ENCODE data around the gene POLR3E. TPM values are rescaled to one million over a fixed set of nuclear protein-coding genes. Genes with fewer than 3 reads are reported as not detected.

Gene POLR3E
- total RNA-seq, 4 donors from 2014 or later: 21.5 to 57.2 (median 37.7) TPM

DNA sequence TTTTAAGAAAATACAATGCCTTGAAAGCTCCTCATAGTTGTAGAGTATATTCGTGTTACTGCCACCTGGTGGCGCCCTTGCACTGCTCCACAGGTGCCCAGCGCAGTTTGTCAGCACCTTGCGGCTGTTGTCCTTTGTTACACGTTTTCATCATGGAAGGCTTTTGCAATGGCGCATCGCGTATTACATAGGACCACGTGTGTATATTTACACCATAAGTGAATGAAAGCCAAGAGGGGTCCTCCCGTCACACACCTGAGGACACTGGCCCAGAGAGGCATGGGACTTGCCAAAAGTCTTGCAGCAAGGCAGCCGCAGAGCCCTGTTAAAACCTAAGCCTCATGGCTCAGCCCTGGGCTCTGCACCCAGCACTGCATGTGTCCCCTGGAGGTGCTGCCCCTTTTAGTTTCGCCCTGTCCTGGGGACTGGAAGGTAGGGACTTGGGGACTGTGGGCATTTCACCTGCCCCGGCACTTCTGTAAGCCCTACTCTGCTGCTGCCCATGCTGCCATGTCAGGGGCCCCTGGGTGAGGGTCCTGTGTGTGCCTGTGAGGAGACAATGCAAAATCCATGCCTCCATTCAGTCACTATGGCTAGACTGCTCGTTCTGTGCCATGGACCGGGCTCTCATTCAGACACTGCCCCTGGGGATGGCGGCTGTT is 24.3 kb downstream of the POLR3E start:
- intact Hi-C loops (cut with DNase I): no loop called here
- no peaks in the 10 kb centered on the region for H3K27me3 ChIP-seq
- peaks cover 37 to 100% (median 50%) of the 10 kb centered on the region in 3 donors for H3K36me3 ChIP-seq
- DNase-seq: no peak
- H3K27ac ChIP-seq: peak overlapping the region in 1 of 4 donors; percentile 21
- TF ChIP-seq, protein P1, sequence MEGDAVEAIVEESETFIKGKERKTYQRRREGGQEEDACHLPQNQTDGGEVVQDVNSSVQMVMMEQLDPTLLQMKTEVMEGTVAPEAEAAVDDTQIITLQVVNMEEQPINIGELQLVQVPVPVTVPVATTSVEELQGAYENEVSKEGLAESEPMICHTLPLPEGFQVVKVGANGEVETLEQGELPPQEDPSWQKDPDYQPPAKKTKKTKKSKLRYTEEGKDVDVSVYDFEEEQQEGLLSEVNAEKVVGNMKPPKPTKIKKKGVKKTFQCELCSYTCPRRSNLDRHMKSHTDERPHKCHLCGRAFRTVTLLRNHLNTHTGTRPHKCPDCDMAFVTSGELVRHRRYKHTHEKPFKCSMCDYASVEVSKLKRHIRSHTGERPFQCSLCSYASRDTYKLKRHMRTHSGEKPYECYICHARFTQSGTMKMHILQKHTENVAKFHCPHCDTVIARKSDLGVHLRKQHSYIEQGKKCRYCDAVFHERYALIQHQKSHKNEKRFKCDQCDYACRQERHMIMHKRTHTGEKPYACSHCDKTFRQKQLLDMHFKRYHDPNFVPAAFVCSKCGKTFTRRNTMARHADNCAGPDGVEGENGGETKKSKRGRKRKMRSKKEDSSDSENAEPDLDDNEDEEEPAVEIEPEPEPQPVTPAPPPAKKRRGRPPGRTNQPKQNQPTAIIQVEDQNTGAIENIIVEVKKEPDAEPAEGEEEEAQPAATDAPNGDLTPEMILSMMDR (IDR thresholded peaks at IDR 0.05): peak; percentile 74 to 93 (median 89)
- no peak for TF ChIP-seq POLR2A (IDR thresholded peaks at IDR 0.05)
- H3K4me3 ChIP-seq: no peak overlapping the region
- peaks cover 0 to 19% (median 0%) of the 10 kb centered on the region in 3 donors for H3K4me1 ChIP-seq
- no peaks in the 10 kb centered on the region for H3K9me3 ChIP-seq
- 27 to 52% methylated on average over 12 of the region's 16 CpGs for WGBS, 2 donors

DNA sequence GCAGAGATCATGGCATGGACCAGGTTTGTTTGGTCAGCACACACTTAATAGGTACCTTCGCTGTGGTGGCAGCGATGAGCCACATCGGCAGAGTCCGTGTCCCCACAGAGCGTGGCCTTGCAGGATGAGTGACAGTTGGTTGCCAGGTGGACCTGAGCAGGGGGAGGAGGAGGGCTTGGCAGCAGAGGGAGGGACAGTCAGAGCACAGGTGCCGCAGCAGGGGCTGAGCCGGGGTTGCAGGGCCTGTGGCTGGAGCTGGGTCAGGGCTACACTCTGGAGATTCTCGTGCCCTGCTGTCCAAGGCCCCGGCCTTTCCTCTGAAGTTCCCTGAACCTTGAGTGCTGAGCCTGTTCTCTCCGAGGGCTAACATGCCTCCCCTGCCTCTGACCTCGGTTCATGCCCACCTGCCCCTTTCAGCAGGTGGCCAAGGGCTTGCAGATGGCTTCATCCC is 24.8 kb downstream of the POLR3E start:
- Histone ChIP-seq H3K27me3 (no peaks in the 10 kb centered on the region), H3K4me1 (peaks cover 0 to 17% (median 0%) of the 10 kb centered on the region in 3 donors), H3K4me3 (no peak overlapping the region), H3K27ac (no peak overlapping the region), H3K36me3 (peaks cover 37 to 100% (median 49%) of the 10 kb centered on the region in 3 donors), H3K9me3 (no peaks in the 10 kb centered on the region)
- no peak for DNase-seq
- no peak for TF ChIP-seq POLR2A (IDR thresholded peaks at IDR 0.05)
- TF ChIP-seq, protein P1 (IDR thresholded peaks at IDR 0.05): no peak
- 96 to 100% methylated on average over 3 of the region's 11 CpGs for WGBS, 2 donors
- intact Hi-C loops (cut with DNase I): no loop called here

DNA sequence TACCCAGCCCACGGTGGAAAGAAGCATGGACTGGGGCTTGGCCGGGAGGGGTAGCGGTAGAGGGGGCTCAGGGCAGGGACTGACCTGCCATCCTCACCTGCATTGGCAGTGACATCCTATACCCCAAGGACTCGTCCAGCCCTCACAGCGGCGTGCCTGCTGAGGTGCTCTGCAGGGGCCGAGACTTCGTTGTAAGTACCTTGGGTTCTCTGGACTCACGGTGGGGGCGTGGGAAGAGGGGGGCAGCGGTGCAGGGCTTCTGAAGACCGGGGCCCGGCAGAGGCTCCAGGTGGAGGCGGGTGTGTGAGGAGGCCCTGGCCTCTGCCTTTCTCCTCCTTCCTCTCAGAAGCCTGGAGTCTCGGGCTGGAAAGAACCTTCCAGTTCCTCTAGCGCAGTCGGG is 25.5 kb downstream of the POLR3E start:
- Histone ChIP-seq H3K27me3 (no peaks in the 10 kb centered on the region), H3K27ac (no peak overlapping the region), H3K4me3 (no peak overlapping the region), H3K4me1 (peaks cover 0 to 17% (median 0%) of the 10 kb centered on the region in 3 donors), H3K36me3 (peaks cover 30 to 100% (median 50%) of the 10 kb centered on the region in 3 donors), H3K9me3 (no peaks in the 10 kb centered on the region)
- TF ChIP-seq POLR2A (IDR thresholded peaks at IDR 0.05): no peak
- TF ChIP-seq, protein P1 (IDR thresholded peaks at IDR 0.05): no peak
- WGBS, 2 donors: 95 to 100% methylated on average over 3 to 15 of the region's 17 CpGs
- intact Hi-C loops (cut with DNase I): no loop called here
- DNase-seq: no peak

DNA sequence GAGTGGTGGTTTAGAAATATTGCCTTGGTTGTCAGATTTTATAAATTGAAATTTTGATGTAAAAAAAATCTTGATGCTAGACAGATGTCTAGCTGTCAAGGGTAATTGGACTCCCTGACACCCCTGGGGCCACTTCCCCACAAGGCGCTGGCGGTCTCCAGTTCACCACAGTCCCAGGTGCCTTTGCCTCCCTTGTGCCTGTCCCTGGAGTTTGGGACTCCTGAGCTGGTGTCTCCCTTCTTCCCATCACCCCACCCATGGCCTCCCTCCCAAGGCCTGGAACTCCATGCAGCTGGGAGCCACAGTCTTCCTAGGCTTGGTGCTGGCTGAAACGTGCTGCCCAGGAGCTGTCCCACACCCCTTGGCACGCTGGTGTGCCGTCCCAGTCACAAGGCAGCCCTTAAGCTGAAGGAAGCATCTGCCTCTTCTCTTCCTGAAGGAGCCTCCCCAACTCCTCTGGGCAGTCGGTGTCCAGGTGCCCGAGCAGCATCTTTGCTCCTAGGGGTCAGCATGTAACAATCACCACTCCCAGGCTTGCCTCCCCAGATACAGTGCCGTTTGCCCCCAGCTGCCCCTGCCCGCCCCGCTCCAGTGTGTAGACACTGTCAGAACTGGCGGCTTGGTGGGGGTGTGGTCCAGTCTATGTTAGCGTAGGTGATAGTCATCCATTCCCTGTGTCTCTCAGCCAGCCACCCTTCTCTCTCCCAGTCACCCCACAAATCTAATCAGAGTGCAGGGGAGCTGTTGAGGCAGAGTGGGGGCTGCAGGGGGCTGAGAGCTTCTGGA is 26.2 kb downstream of the POLR3E start:
- peaks cover 27 to 100% (median 46%) of the 10 kb centered on the region in 3 donors for H3K36me3 ChIP-seq
- H3K27me3 ChIP-seq: no peaks in the 10 kb centered on the region
- intact Hi-C loops (cut with DNase I): no loop called here
- no peak for DNase-seq
- TF ChIP-seq, protein P1 (IDR thresholded peaks at IDR 0.05): no peak
- TF ChIP-seq POLR2A (IDR thresholded peaks at IDR 0.05): no peak
- H3K4me1 ChIP-seq: peaks cover 0 to 11% (median 0%) of the 10 kb centered on the region in 3 donors
- H3K27ac ChIP-seq: no peak overlapping the region
- WGBS, 2 donors: 76 to 89% methylated on average over 4 to 6 of the region's 12 CpGs
- H3K9me3 ChIP-seq: no peaks in the 10 kb centered on the region
- H3K4me3 ChIP-seq: no peak overlapping the region

Data from esophagus squamous epithelium (tissue), 5 donors.